K562 (cell line): ENCODE data around the gene ENTPD5. TPM values are rescaled to one million over a fixed set of nuclear protein-coding genes. Genes with fewer than 3 reads are reported as not detected.

Experiments
- ATAC-seq: fragments of 200-7000 bp; cut with Tn5 transposase; 3 replicates; pipeline ENCODE4 v1.9.1; 2020; ENCODE audit warnings: moderate library complexity
- BruUV-seq: library from RNA; stranded (reverse); fragments of 400-500 nt; replicated peaks from 2 replicates; lab custom pipeline; 2021; lab: Mats Ljungman, UMichigan
- CTCF ChIA-PET: fragments of 300-600 bp; formaldehyde crosslinking; extraction: SDS; loops from one replicate; lab custom pipeline; 2021; ENCODE audit warnings: low intra/inter-chr PET ratio; lab: Yijun Ruan, JAX
- POLR2A ChIA-PET: fragments of 300-600, 350-650 bp; sonication (Branson Sonifier 250); formaldehyde crosslinking; extraction: SDS; loops from one replicate; lab custom pipeline; 2021; ENCODE audit warnings: antibody characterized with exemption, inconsistent platforms; lab: Yijun Ruan, JAX
- DNase-seq, 4 experiments: peaks; one replicate each; pipeline versions ENCODE4 v3.0.0 to v3.0.0-alpha.2; 2011 to 2018; ENCODE audit warnings: low spot score in 3 of 4, mixed read lengths in 3 of 4; ENCODE audit errors: extremely low read depth in 1 of 4
- FAIRE-seq: peaks from 2 replicates; lab custom pipeline; 2011; peaks lifted over from hg19 to GRCh38; lab: Jason Lieb, UNC
- H2AFZ ChIP-seq: 2 replicates; pipeline ENCODE4 v1.6.0; 2011; ENCODE audit warnings: low read depth, low read length, control low read depth, inconsistent platforms
- H3K27ac ChIP-seq: fragments of 200-600 bp; 3 replicates; pipeline ENCODE4 v1.8.0; 2011; ENCODE audit warnings: low read depth, mild to moderate bottlenecking, control low read depth, inconsistent platforms, low read length, moderate library complexity, mixed read lengths; ENCODE audit errors: extremely low read depth
- H3K27me3 ChIP-seq, 2 experiments: fragments of 300-600 bp in 1 of 2; 2 replicates in 1 of 2; 3 replicates in 1 of 2; pipeline versions ENCODE4 v1.6.0 to v1.8.0; 2011; ENCODE audit warnings: inconsistent platforms in 2 of 2, low read length in 2 of 2, mild to moderate bottlenecking in 1 of 2, mixed read lengths in 1 of 2, moderate library complexity in 1 of 2; ENCODE audit not compliant: control insufficient read depth in 2 of 2, insufficient read depth in 2 of 2
- H3K36me3 ChIP-seq: fragments of 300-600 bp; 3 replicates; pipeline ENCODE4 v1.8.0; 2011; ENCODE audit warnings: mild to moderate bottlenecking, low read length, inconsistent platforms; ENCODE audit not compliant: control insufficient read depth, insufficient read depth
- H3K4me1 ChIP-seq, 2 experiments: fragments of 200-600 bp in 1 of 2; replicated peaks in 1 of 2; 2 replicates in 1 of 2; 3 replicates in 1 of 2; pipeline versions ENCODE4 v1.5.1 to v1.8.0; 2011; ENCODE audit warnings: inconsistent platforms in 2 of 2, low read length in 2 of 2, mild to moderate bottlenecking in 1 of 2, mixed read lengths in 1 of 2, moderate library complexity in 1 of 2; ENCODE audit not compliant: control insufficient read depth in 2 of 2, insufficient read depth in 2 of 2
- H3K4me2 ChIP-seq: 2 replicates; pipeline ENCODE4 v1.6.1; 2011; ENCODE audit warnings: low read length, control low read depth, inconsistent platforms, mixed read lengths; ENCODE audit not compliant: insufficient read depth
- H3K4me3 ChIP-seq: fragments of 200-600 bp; sonication (generic), shearing (Covaris generic); 2 replicates; pipeline ENCODE4 v1.5.1; 2016; ENCODE audit warnings: control low read depth, inconsistent platforms
- H3K79me2 ChIP-seq: fragments of 200-600 bp; 3 replicates; pipeline ENCODE4 v1.8.0; 2011; ENCODE audit warnings: low read length, inconsistent platforms; ENCODE audit not compliant: control insufficient read depth, insufficient read depth
- H3K9ac ChIP-seq, 2 experiments: 2 replicates each; pipeline versions ENCODE4 v1.6.0 to v1.6.1; 2011; ENCODE audit warnings: low read depth in 2 of 2, low read length in 2 of 2, control low read depth in 1 of 2, inconsistent platforms in 1 of 2, mild to moderate bottlenecking in 1 of 2, mixed read lengths in 1 of 2; ENCODE audit not compliant: insufficient read depth in 1 of 2
- H3K9me1 ChIP-seq: one replicate; pipeline ENCODE4 v1.6.0; 2011; ENCODE audit warnings: inconsistent platforms, mild to moderate bottlenecking, low read length, moderate library complexity; ENCODE audit not compliant: control insufficient read depth, insufficient read depth
- H3K9me3 ChIP-seq: replicated peaks from 2 replicates; pipeline ENCODE4 v1.5.1; 2011; ENCODE audit warnings: low read depth, low read length, inconsistent platforms; ENCODE audit not compliant: control insufficient read depth, insufficient read depth
- H4K20me1 ChIP-seq: replicated peaks from 2 replicates; pipeline ENCODE4 v1.6.1; 2011; ENCODE audit warnings: low read length, inconsistent platforms, mixed read lengths; ENCODE audit not compliant: control insufficient read depth, insufficient read depth
- MAFF ChIP-seq: IDR thresholded peaks from 2 replicates; pipeline ENCODE4 v1.6.1; 2012; ENCODE audit warnings: low read length, improper control_type of control experiment
- MTF1 ChIP-seq: fragments of 250-450 bp; sonication (Bioruptor Pico); IDR thresholded peaks from 2 replicates; pipeline ENCODE4 v1.9.0; 2021; ENCODE audit warnings: moderate library complexity, mild to moderate bottlenecking, inconsistent platforms, borderline replicate concordance
- RCOR1 ChIP-seq, 2 experiments: IDR thresholded peaks; 2 replicates each; pipeline ENCODE4 v1.6.1; 2012; ENCODE audit warnings: low read depth in 2 of 2, low read length in 2 of 2, borderline replicate concordance in 1 of 2, improper control_type of control experiment in 1 of 2
- SMAD3 ChIP-seq: fragments of 450-650 bp; formaldehyde crosslinking; conservative IDR thresholded peaks from 2 replicates; pipeline ENCODE4 v1.4.0; 2020; ENCODE audit warnings: mild to moderate bottlenecking
- SRSF1 ChIP-seq: fragments of 200-400 bp; formaldehyde crosslinking; IDR thresholded peaks from 2 replicates; pipeline ENCODE4 v1.6.1; 2017; ENCODE audit warnings: mild to moderate bottlenecking, low read depth, low read length, moderate library complexity
- ZKSCAN8 ChIP-seq: fragments of 200-800 bp; sonication (Bioruptor generic); IDR thresholded peaks from 2 replicates; pipeline ENCODE4 v1.6.1; 2016; ENCODE audit warnings: missing genetic modification characterization, missing compliant biosample characterization
- ZNF76 ChIP-seq: fragments of 250-450 bp; sonication (Bioruptor Pico); IDR thresholded peaks from 2 replicates; pipeline ENCODE4 v1.4.0; 2020; ENCODE audit warnings: mild to moderate bottlenecking, moderate library complexity, borderline replicate concordance
- WGBS: fragments of 100-300 bp; shearing (Covaris generic); methylation state at CpG from one replicate; pipeline ENCODE4 v1.1.6; 2016; ENCODE audit warnings: low coverage, mixed read lengths; ENCODE audit not compliant: insufficient coverage; ENCODE audit errors: missing lambda C conversion rate; 5-methylcytosine and 5-hydroxymethylcytosine counted together
- in situ Hi-C: fragments of 300-500 bp; cut with MboI; formaldehyde crosslinking; loops from 4 replicates; pipeline ENCODE4 v1.15.0; 2018; ENCODE audit warnings: inconsistent platforms, mixed read lengths
- intact Hi-C: fragments of 100-400 bp; cut with micrococcal nuclease; formaldehyde crosslinking; loops from 2 replicates; pipeline ENCODE4 v1.14.2; 2022
- polyA plus RNA-seq, 8 experiments: library from polyadenylated mRNA; depleted of rRNA in 4 of 8; stranded (reverse) in 5 of 8; unstranded in 3 of 8; fragments of >200 nt; fragmentation: Nextera tagmentation in 2 of 8; fragmentation: Illumina TruSeq in 1 of 8; extraction: Ambion mirVana in 2 of 8; extraction: Trizol in 1 of 8; gene quantifications; 2 replicates each; pipeline versions ENCODE4 v1.2.1 to v1.2.3, GENCODE V29; 2011 to 2014; ENCODE audit warnings: inconsistent platforms in 1 of 8, missing spikeins in 1 of 8
- total RNA-seq, 7 experiments: library from RNA; depleted of rRNA in 6 of 7; stranded (reverse); fragments of >200 nt in 6 of 7; fragmentation: Illumina TruSeq in 2 of 7; extraction: Trizol in 2 of 7; gene quantifications; 2 replicates each; pipeline versions ENCODE4 v1.2.1 to v1.2.3, GENCODE V29; 2011 to 2021; ENCODE audit warnings: low replicate concordance in 1 of 7
- TF ChIP-seq, protein P1 (sequence below), 2 experiments: IDR thresholded peaks; 2 replicates each; pipeline ENCODE4 v1.6.1; 2012; ENCODE audit warnings: improper control_type of control experiment in 2 of 2, low read depth in 2 of 2, low read length in 2 of 2, borderline replicate concordance in 1 of 2
- TF ChIP-seq, protein P2 (sequence below): sonication (generic); formaldehyde crosslinking; IDR thresholded peaks from 2 replicates; pipeline ENCODE4 v1.8.1; 2022; ENCODE audit warnings: missing genetic modification reagents
- TF ChIP-seq, protein P3 (sequence below), 3 experiments: fragments of 200-800 bp in 1 of 3; fragments of 250-450 bp in 1 of 3; fragments of 450-650 bp in 1 of 3; sonication (Bioruptor Pico) in 1 of 3; sonication (Bioruptor generic) in 1 of 3; formaldehyde crosslinking in 1 of 3; IDR thresholded peaks; 2 replicates each; pipeline versions ENCODE4 v1.6.1 to v1.8.0; 2016 to 2022; ENCODE audit warnings: mild to moderate bottlenecking in 2 of 3, missing genetic modification characterization in 2 of 3, missing compliant biosample characterization in 1 of 3, moderate library complexity in 1 of 3
- TF ChIP-seq, protein P4 (sequence below): fragments of 250-450 bp; sonication (Bioruptor Pico); IDR thresholded peaks from 2 replicates; pipeline ENCODE4 v1.9.0; 2021; ENCODE audit warnings: mild to moderate bottlenecking, inconsistent platforms

The ENTPD5 gene
- total and polyA plus RNA-seq, 9 of the 15 experiments (the other 6 are each of a cell fraction or from before 2014, with no cell fraction given), result 2.7 to 15.3 (median 10.3) TPM

DNA sequence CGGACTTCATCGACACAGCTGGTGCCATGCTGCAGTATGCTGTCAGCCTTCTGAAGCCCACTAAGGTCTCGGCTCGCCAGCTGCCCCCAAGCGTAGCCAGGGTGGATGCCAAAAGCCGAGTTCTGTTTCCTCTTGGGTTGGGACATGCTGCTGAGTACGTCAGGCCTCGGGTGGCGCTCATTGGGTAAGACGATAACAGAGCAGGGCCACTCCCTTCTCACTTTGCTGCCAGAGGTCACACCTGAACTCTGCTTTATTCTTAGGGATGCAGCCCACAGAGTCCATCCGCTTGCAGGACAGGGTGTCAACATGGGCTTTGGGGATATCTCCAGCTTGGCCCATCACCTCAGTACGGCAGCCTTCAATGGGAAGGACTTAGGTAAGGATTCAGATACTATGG, 57.9 kb downstream of the ENTPD5 start:
- no peaks in the 10 kb centered on the region for H3K27me3 ChIP-seq
- intact Hi-C loops, result no loop called here
- ChIA-PET POLR2A (interaction anchor here (1.1 to 2.0 kb wide), 3 partner anchors 9 to 63 kb away, joined by 3 to 5 read pairs (median 3); no protein-coding TSS in a partner anchor), CTCF (no interaction called here)
- no peak overlapping the region for H3K27ac ChIP-seq
- H4K20me1 ChIP-seq, result no peaks in the 10 kb centered on the region
- H3K9me3 ChIP-seq, result no peaks in the 10 kb centered on the region
- H2AFZ ChIP-seq, result no peak overlapping the region
- ATAC-seq, result no peak
- DNase-seq, result no peak
- in situ Hi-C loops, result no loop called here
- no peaks in the 10 kb centered on the region for H3K4me1 ChIP-seq
- H3K9me1 ChIP-seq, result no peaks in the 10 kb centered on the region
- H3K4me3 ChIP-seq, result no peak overlapping the region
- FAIRE-seq, result no peak
- TF ChIP-seq SRSF1, result no peak
- no peak for TF ChIP-seq ZNF76 (CRISPR knock-in tag)
- no peak for TF ChIP-seq ZKSCAN8 (CRISPR knock-in tag)
- TF ChIP-seq MTF1 (CRISPR knock-in tag), result no peak
- no peak for TF ChIP-seq MAFF
- TF ChIP-seq, protein P1, sequence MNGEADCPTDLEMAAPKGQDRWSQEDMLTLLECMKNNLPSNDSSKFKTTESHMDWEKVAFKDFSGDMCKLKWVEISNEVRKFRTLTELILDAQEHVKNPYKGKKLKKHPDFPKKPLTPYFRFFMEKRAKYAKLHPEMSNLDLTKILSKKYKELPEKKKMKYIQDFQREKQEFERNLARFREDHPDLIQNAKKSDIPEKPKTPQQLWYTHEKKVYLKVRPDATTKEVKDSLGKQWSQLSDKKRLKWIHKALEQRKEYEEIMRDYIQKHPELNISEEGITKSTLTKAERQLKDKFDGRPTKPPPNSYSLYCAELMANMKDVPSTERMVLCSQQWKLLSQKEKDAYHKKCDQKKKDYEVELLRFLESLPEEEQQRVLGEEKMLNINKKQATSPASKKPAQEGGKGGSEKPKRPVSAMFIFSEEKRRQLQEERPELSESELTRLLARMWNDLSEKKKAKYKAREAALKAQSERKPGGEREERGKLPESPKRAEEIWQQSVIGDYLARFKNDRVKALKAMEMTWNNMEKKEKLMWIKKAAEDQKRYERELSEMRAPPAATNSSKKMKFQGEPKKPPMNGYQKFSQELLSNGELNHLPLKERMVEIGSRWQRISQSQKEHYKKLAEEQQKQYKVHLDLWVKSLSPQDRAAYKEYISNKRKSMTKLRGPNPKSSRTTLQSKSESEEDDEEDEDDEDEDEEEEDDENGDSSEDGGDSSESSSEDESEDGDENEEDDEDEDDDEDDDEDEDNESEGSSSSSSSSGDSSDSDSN (IDR thresholded peaks at IDR 0.05; ENCODE audit: borderline replicate concordance in 1 of 2, low read depth in 2 of 2, low read length in 2 of 2), result no peak
- TF ChIP-seq, protein P2, sequence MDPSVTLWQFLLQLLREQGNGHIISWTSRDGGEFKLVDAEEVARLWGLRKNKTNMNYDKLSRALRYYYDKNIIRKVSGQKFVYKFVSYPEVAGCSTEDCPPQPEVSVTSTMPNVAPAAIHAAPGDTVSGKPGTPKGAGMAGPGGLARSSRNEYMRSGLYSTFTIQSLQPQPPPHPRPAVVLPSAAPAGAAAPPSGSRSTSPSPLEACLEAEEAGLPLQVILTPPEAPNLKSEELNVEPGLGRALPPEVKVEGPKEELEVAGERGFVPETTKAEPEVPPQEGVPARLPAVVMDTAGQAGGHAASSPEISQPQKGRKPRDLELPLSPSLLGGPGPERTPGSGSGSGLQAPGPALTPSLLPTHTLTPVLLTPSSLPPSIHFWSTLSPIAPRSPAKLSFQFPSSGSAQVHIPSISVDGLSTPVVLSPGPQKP, result no peak
- TF ChIP-seq, protein P3, sequence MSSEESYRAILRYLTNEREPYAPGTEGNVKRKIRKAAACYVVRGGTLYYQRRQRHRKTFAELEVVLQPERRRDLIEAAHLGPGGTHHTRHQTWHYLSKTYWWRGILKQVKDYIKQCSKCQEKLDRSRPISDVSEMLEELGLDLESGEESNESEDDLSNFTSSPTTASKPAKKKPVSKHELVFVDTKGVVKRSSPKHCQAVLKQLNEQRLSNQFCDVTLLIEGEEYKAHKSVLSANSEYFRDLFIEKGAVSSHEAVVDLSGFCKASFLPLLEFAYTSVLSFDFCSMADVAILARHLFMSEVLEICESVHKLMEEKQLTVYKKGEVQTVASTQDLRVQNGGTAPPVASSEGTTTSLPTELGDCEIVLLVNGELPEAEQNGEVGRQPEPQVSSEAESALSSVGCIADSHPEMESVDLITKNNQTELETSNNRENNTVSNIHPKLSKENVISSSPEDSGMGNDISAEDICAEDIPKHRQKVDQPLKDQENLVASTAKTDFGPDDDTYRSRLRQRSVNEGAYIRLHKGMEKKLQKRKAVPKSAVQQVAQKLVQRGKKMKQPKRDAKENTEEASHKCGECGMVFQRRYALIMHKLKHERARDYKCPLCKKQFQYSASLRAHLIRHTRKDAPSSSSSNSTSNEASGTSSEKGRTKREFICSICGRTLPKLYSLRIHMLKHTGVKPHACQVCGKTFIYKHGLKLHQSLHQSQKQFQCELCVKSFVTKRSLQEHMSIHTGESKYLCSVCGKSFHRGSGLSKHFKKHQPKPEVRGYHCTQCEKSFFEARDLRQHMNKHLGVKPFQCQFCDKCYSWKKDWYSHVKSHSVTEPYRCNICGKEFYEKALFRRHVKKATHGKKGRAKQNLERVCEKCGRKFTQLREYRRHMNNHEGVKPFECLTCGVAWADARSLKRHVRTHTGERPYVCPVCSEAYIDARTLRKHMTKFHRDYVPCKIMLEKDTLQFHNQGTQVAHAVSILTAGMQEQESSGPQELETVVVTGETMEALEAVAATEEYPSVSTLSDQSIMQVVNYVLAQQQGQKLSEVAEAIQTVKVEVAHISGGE (CRISPR knock-in tag; IDR thresholded peaks at IDR 0.05), result no peak
- no peak for TF ChIP-seq RCOR1 (IDR thresholded peaks at IDR 0.05; ENCODE audit: borderline replicate concordance in 1 of 2, low read depth in 2 of 2, low read length in 2 of 2)
- TF ChIP-seq, protein P4, sequence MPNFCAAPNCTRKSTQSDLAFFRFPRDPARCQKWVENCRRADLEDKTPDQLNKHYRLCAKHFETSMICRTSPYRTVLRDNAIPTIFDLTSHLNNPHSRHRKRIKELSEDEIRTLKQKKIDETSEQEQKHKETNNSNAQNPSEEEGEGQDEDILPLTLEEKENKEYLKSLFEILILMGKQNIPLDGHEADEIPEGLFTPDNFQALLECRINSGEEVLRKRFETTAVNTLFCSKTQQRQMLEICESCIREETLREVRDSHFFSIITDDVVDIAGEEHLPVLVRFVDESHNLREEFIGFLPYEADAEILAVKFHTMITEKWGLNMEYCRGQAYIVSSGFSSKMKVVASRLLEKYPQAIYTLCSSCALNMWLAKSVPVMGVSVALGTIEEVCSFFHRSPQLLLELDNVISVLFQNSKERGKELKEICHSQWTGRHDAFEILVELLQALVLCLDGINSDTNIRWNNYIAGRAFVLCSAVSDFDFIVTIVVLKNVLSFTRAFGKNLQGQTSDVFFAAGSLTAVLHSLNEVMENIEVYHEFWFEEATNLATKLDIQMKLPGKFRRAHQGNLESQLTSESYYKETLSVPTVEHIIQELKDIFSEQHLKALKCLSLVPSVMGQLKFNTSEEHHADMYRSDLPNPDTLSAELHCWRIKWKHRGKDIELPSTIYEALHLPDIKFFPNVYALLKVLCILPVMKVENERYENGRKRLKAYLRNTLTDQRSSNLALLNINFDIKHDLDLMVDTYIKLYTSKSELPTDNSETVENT, result no peak
- no peak for TF ChIP-seq SMAD3
- no peaks in the 10 kb centered on the region for H3K79me2 ChIP-seq
- H3K36me3 ChIP-seq, result peaks cover 73% of the 10 kb centered on the region; the same call in 2 of the 3 replicates
- no peak overlapping the region for H3K9ac ChIP-seq
- WGBS, result 84% methylated on average over 12 of the region's 12 CpGs
- no peak overlapping the region for H3K4me2 ChIP-seq
- no TSS peak for BruUV-seq
